ENCODE data around the gene MAL.

- no peak for TF ChIP-seq CTCF (IDR thresholded peaks at IDR 0.05)
- TF ChIP-seq EP300 (IDR thresholded peaks at IDR 0.05) = no peak
Measured at GRCh38 chr2:95007031-95007609, 18.4 kb upstream of the MAL start.

Data from tibial nerve (tissue), 4 donors.